GM19351 (cell line): ENCODE results near the gene TBC1D14.

Experiments
- ATAC-seq: cut with Tn5 transposase; IDR thresholded peaks from one replicate; pipeline ENCODE4 v1.9.1; 2021; ENCODE audit warnings: mild to moderate bottlenecking, moderate library complexity; ENCODE audit not compliant: unreplicated experiment

TBC1D14 gene

DNA sequence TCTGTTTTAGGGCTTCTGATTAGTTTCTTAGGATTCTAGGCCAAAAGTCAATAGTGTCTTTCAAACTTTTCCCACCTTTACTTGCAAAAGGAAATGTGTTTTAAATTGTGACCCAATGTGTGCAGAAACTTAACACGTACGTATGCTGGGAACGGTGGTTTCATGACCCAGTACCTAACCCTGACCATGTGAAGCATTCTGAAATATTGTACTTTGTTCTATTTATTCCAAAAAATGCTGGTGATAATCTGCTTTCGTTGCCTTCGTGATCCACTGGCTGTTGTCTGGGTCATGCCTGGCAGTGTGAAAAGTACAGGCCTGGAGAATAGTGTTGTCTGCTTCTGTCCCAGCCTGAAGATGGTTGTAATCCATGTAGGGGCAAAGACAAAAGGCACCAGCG is 106.9 kb downstream of the TBC1D14 start:
- no peak for ATAC-seq

DNA sequence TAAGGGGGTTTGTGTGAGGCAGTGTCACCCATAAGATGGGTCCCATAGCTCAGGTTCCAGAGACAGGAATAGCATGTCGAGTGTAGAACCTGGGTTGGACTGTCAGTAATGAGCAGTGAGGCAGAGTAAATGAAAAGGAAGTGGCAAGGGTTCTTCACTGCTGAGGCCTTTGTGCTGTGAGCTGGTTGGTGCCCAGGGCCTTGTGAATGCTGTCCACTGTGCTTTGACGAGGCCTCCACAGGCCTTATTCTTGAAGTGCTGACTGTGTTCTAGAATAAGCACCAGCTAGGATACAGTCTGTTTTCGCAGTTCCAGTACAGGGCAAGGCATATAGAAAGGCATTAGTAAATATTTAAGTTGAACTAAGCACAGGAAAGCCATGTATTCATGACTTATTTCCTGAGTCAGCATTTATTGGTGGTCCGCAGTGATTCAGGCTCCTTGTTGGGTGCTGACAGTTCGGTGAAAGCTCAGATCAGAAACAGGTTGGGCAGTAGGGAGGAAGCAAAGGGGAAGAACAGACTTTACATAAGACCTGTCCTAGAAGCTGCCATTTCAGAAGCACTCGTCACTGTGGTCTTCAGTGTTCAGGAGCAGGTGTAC is 107.9 kb downstream of the TBC1D14 start:
- ATAC-seq = no peak

DNA sequence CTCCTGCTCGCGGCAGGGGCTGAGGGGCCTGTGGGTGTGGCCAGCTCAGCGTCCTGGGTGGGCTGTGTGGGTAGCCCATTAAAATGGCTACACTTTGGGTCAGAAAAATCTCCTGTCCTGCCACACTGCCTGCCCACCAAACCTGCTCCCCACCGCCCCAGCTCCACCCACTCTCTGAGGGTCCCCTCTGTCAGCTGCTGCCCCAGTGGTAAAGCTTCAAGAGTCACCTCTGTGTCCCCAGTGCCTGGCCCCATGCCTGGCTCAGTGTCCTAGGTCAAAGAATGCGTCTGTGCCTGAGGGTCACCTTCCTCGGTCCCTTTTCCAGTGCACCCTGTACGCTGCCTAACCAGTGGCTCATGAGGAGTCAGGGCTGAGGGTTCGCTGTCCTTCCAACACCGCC is 108.7 kb downstream of the TBC1D14 start:
- no peak for ATAC-seq

DNA sequence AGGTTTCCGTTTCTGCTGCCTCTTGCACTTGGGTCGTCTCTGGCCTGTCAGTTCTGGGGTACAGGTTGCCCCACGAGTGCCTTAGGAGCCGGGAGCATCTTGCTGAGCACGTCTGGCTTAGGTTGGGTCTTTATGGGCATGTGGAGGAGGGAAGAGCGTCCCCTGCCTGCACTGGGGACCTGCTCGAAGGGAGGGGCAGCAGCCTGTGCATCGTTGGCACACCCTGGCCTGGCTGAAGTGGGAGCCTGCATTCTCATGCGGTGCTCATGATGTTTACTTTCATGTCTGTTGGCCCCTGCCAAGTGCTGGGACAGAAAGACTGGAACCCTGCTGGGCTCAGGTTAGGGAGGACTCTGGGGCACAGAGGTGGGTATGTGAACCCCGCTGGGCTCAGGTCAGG is 109.7 kb downstream of the TBC1D14 start:
- no peak for ATAC-seq

DNA sequence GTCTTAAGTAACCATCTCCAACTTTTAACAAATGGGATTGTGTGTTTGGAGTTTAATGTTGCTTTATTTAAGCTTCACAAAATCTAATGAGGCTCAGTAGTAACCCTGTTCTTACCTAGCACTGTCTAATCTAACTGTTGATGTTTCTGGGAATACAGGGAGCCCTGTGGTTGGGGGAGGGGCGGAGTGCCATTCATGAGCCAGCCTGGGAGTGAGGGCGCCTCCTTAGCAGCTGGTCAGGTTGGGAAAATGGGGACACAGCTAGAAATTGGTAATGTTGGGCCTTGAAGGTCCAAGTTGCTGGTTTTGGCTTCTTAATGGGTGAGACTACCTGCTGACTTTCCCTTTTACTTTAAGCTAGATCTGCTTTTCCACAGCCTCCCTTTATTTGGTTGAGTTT is 110.7 kb downstream of the TBC1D14 start:
- no peak for ATAC-seq

DNA sequence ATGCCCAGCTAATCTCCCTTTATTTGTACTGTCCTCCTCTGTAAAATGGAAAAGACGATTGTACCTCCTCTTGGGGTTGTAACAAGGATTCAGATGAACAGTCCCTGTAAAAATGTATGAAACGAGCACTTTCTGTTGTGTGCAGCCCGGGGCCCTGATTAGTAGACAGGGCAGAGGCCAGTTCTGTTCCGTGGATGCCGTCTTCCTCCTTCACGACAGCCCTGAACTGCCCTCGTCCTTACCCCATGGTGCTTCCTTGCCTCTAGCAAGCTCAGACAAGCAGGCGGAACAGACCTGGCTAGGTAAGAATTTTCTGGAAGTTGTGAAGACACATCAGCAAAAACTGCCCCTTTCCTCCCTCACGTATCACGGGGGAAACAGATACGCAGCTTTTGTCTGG is 111.2 kb downstream of the TBC1D14 start:
- ATAC-seq = no peak

DNA sequence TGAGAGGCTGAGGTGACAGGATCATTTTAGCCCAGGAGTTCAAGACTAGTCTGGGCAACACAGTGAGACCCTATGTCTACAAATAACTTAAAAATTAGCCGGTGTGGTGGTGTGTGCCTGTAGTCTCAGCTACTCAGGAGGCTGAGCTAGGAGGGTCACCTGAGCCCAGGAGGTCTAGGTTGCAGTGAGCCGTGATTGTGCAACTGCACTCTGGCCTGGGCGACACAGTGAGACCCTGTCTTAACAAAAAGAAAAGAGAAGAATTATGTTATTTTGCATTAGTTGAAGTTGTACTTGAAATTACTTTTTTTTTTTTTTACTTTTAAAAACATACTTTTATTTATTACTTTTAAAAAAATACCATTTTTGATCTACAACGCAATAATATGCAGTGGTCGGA is 111.7 kb downstream of the TBC1D14 start:
- ATAC-seq = no peak

DNA sequence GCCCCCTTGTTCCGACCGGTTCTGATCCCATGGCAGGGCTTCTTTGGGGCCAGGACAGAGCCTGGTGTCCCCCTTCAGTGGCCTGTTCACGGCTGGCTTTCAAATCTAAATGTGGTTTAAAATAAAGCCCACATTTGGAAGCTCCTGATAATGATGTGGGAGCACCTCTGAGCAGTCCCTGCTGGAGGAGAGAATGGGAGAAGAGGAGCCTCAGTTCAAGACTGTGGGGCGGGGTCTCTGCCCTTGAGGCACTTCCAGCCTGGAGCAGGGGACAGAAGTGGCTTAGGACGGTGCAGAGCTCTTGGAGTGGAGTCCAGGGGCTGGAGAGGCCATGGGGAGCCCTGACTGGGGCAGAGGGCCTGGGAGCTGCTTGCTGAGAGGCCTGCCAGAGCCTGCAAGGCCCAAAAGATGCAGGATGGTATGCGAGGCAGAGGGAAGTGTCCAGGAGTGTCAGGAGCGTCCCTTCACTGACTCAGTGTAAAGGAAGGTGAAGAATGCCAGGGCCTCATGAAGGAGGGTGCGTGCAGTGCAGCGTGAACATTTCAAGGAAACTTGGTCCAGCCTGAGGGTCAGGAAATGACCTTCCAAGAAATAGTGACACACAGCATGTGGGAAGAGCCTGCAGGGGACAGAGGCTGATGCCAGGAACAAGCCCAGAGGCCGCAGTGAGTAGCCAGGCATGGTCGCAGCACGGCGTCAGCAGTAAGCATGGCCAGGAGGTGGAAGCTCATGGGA is 112.5 kb downstream of the TBC1D14 start:
- ATAC-seq = no peak

DNA sequence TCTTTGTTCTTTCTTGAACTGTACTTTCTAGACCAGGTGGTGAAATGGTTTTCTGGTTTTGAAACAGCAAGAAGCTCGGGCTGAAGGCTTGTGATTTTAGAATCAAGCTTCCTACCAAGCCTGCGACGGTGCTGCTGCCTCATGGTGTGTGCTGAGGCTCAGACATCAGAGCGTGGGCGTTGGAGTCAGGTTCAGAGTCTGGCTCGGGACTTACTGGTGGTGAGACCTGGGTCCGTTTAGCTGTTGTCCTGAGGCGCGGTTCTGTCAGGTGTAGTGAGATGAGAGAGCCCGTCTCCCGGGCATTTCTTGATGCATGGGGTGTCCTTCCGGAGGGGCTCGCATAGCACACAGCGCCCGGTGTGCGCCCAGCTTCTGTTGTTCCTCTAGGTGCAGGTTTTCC is 113.9 kb downstream of the TBC1D14 start:
- no peak for ATAC-seq

DNA sequence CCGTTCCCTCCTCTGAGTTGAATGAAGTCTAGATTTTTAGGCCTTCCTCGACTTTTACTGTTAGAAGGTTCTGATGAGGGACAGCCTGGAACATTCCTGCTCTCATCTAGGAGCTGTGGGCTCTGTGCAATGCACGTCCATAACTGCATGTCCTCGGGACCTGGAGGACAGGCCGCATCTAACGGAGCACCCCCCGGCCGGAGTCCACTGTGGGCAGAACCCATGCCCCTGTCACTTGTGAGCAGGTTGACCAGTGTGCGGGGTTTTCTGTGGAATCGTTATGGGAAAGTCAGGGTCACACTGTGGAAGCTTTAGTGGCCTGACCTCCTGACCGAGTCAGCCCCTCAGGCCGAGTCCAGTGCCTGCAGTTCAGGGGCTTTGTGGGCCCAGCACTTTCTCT is 114.3 kb downstream of the TBC1D14 start:
- no peak for ATAC-seq

DNA sequence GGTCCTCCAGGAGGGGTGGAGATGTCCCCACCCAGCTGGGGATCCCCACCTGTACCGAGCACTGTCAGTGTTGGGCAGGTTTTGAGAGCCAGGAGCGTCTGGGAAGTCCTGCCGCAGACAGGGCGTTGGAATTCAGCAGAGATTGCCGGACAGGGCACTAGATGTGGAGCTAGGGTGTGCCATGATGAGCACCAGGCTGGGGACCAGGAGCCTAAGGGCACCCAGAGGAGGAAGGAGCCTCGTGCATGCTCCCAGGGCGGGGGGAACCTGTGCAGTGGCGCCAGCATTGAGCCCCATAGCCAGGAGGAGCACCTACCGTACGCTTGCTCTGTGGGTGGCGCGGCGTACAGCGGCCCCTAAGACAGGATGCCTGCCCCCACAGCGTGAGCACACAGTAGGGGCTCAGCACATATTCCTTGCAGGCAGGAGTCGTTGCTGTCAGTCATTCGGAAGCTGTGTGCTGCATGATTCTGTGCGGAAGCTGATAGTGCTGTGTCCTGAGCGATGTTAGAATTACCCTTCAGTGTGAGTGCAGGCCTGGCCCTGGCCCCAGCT is 114.8 kb downstream of the TBC1D14 start:
- no peak for ATAC-seq

DNA sequence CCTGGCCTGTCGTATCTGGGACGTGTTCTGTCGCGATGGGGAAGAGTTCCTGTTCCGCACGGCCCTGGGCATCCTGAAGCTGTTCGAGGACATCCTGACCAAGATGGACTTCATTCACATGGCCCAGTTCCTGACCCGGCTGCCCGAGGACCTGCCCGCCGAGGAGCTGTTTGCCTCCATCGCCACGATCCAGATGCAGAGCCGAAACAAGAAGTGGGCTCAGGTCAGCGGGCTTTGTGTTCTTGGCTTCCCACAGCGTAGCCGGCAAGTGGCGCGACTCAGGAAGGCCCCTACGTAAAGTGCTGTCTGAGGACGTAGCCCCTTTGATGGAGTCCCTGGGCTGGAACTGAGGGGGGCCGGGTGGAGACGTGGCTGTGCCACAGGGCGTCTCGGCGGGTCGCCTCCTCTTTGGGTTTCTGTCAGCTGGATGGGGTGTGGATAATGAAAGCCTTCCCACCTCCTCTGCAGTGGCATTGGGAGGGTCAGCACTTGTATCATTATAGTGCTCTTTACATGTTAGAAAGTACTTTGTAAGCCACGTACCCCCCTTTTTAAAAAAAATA is 115.5 kb downstream of the TBC1D14 start:
- ATAC-seq = no peak

DNA sequence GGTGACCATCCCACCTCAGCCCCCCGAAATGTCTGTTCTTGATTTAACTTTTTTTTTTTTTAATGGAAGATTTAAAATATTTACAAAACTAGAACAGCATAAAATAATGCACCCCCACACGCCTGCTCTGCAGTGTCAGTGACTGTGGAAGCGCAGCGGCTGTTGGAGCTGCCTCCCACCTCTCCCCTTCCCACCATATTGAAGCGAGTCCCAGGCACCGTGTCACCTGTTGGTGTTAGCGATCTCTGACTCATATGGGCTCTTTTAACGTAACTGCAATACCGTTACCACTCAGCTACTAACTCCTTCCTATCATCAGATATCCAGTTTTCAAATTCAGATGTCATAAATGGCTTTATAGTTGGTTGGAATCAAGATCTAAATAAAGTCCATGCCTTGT is 116.5 kb downstream of the TBC1D14 start:
- no peak for ATAC-seq

DNA sequence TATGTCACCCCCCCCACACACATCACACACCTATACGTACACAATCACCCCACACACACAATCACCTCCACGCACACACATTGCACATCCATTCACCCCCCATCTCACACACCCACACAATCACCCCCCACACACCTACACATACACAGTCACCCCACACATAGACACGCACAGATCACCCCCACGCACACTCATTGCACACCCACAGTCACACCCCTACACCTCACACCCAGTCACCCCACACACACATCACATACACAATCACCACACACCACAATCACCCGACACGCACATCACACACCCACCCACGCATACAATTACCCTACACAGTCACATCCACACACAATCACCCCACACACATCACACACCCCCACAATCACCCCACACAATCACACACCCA is 117.7 kb downstream of the TBC1D14 start:
- ATAC-seq = no peak

DNA sequence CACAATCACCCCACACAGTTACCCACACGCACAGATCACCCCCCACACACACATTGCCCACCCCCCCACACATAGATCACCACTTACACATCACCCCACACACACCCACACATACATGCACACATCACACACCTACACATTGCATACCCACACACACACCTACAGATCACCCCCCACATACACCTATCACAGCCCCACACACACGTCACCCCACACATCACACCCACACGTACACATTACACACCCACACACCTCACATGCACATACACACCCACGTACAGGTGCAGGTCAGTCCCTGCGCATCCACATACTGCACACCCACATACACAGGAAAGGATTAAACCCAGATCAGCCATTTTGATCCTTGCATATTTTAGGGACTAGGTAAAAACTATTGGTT is 118.3 kb downstream of the TBC1D14 start:
- no peak for ATAC-seq

DNA sequence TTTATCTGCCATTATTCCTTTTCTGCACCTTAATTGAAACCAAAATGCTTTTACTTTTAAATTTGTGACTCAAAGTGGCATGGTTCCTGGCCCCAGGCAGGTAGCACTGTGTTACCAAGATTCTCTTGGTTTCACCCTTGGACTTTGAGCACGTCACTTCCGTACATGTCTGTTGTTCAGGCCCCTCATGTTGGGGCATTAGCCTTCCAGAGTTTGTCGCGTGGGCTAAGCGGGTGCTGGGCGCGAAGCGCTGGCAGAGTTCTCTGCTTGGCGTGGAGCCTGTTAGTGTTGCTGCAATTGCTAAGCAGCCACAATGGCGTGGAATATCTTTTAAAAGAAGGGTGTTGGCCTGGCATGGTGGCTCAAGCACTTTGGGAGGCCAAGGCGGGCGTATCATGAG is 119.6 kb downstream of the TBC1D14 start:
- no peak for ATAC-seq

DNA sequence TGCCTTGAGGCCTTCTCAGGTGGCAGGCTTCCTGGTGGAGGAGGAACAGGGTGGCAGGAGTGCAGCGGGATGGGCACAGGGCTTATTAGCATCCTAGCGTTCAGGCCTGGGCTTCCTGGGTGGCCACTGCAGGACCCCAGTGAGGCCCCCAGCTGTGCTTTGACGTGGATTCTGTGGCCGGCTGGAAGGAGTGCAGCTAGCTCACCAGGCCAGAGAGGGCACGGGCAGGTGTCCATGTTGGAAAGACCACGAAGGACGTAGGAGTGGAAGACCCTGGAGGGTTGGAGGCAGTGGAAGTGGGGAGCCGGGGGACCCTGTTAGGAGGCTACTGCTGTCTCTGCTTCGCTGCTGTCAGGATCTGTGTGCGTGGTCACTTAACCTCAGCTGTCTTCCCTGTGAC is 120.3 kb downstream of the TBC1D14 start:
- no peak for ATAC-seq

DNA sequence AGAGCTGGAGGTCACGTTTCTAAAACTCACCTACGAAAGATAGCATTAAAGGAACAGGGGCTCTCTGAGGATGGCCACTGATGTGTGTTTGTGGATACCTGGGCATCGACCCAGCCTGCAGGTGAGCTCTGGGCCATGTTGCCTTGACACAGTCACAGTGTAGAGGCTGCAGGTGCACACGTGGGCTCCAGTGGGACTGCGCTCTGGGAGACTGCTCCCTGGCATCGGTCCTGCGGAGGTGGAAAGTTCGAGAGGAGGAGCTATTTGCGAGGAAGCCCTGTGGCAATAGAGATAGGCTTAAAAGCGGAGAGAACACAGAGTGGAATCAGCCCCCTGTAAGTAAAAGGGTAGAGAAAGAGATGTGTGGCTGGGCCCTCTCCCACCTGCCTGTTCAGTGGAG is 121.2 kb downstream of the TBC1D14 start:
- no peak for ATAC-seq

DNA sequence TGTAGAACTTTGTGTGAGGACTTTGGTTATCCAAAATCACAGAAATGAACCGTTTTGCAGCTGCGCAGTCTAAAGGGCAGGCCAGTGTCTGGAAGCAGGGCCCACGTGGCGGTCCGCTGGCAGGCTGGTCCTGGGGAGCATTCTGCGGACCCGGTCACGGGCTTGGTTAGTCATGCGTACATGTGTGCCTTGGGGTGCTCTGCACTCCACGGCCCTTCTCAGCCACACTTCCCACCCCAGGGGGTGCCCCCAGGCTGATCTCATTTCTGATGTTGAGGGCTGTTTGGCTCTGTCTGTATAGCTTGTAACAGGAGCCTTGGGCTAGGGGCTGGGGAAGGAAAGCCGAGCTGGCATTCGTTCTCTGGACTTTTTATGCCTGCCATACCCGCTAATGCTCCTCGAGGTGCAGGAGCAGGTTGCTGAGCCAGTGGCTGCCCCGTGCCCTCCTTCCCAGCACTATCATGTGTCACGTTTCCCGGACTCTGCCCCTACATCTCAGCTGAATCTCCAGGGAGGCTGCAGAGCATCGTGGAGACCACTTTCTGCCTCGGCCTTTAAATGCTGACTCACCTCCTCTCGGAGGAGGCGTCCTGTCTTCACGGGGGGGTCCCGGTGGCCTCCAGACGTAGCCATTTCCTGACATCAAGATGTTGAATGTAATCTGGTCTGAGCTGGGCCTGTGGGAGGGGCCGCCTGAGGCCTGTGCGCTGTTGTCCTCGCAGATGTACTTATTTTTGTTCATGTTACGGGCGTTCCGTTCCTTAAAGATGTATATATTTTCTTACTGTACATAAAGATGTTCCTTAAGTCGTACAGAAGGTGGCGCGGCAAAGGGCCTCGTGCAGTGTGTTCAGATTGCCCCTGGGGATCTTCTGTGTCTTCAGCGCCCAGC is 122.2 kb downstream of the TBC1D14 start:
- no peak for ATAC-seq

DNA sequence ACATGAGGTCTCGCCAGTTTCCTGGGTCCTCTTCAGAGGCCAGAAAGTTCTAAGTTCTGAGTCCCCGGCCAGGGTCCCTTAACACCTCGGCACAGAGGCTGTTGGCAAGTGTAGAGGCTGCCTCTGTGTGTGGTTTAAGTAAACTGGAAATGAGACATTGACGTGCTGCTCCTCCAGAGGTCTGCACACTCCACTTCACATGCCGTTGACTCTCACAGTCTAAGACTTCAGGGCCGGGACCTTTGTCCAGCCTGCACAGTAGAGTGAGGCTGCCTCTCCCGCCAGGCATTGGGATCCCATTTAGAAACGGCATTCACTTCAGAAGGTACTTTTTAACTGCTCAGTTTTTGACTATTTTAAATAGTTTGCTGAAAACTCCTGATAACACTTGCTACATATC is 123.0 kb downstream of the TBC1D14 start:
- ATAC-seq = no peak
